Measurements from ENCODE around the gene TNS3. TPM values are rescaled to one million over a fixed set of nuclear protein-coding genes. Genes with fewer than 3 reads are reported as not detected.

Gene TNS3
- total RNA-seq, 4 donors from 2014 or later = 34.6 to 52.5 (median 48.6) TPM

GRCh38 chr7:47475880-47476227 is 106.1 kb downstream of the TNS3 start:
- TF ChIP-seq POLR2AphosphoS5 (IDR thresholded peaks at IDR 0.05) (no peak), CTCF (IDR thresholded peaks at IDR 0.05) (no peak), EP300 (IDR thresholded peaks at IDR 0.05) (no peak), POLR2A (IDR thresholded peaks at IDR 0.05; ENCODE audit: low read depth) (no peak)
- DNase-seq (ENCODE audit: extremely low spot score) = no peak
- no peaks in the 10 kb centered on the region for H3K9me3 ChIP-seq
- over 99% methylated on average over 7 of the region's 7 CpGs for WGBS
- H3K4me3 ChIP-seq = no peak overlapping the region
- no peaks in the 10 kb centered on the region for H3K36me3 ChIP-seq
- intact Hi-C loops (cut with DNase I) = no loop called here
- peak overlapping the region in 2 of 4 donors; percentile 9 to 45 for H3K27ac ChIP-seq (replicated peaks in 1 of 4)
- peaks cover 44 to 51% (median 46%) of the 10 kb centered on the region in 4 donors for H3K4me1 ChIP-seq
- no peaks in the 10 kb centered on the region for H3K27me3 ChIP-seq

GRCh38 chr7:47474937-47475879 is 106.7 kb downstream of the TNS3 start:
- peaks cover 39 to 45% (median 40%) of the 10 kb centered on the region in 4 donors for H3K4me1 ChIP-seq
- H3K27me3 ChIP-seq = no peaks in the 10 kb centered on the region
- no peaks in the 10 kb centered on the region for H3K36me3 ChIP-seq
- TF ChIP-seq EP300 (IDR thresholded peaks at IDR 0.05) (no peak), POLR2A (IDR thresholded peaks at IDR 0.05; ENCODE audit: low read depth) (peak; percentile 9), CTCF (IDR thresholded peaks at IDR 0.05) (peak in 1 of 3 experiments; percentile 6), POLR2AphosphoS5 (IDR thresholded peaks at IDR 0.05) (peak; percentile 71 to 74)
- 77% methylated on average over 16 of the region's 24 CpGs for WGBS
- intact Hi-C loops (cut with DNase I) = no loop called here
- no peak for DNase-seq (ENCODE audit: extremely low spot score)
- no peak overlapping the region for H3K4me3 ChIP-seq
- H3K27ac ChIP-seq (replicated peaks in 1 of 4) = peak overlapping the region in 3 of 4 donors; percentile 29 to 45 (median 37)
- H3K9me3 ChIP-seq = no peaks in the 10 kb centered on the region

GRCh38 chr7:47474211-47474936 is 107.5 kb downstream of the TNS3 start:
- no peaks in the 10 kb centered on the region for H3K27me3 ChIP-seq
- peak overlapping the region in 1 of 4 donors; percentile 29 for H3K27ac ChIP-seq (replicated peaks in 1 of 4)
- WGBS = 94% methylated on average over 2 of the region's 2 CpGs
- no peaks in the 10 kb centered on the region for H3K9me3 ChIP-seq
- no peak overlapping the region for H3K4me3 ChIP-seq
- H3K36me3 ChIP-seq = no peaks in the 10 kb centered on the region
- DNase-seq (ENCODE audit: extremely low spot score) = no peak
- intact Hi-C loops (cut with DNase I) = no loop called here
- peaks cover 32 to 41% (median 35%) of the 10 kb centered on the region in 4 donors for H3K4me1 ChIP-seq
- TF ChIP-seq POLR2A (IDR thresholded peaks at IDR 0.05; ENCODE audit: low read depth) = no peak

- no peak for DNase-seq (ENCODE audit: extremely low spot score)
- no peak for TF ChIP-seq POLR2AphosphoS5 (IDR thresholded peaks at IDR 0.05)
- no peak for TF ChIP-seq CTCF (IDR thresholded peaks at IDR 0.05)
- TF ChIP-seq POLR2A (IDR thresholded peaks at IDR 0.05; ENCODE audit: low read depth) = no peak
- TF ChIP-seq EP300 (IDR thresholded peaks at IDR 0.05) = no peak
Observed at GRCh38 chr7:47473499-47474210, 108.3 kb downstream of the TNS3 start.

More at GRCh38 chr7:47473499-47474210, 108.3 kb downstream of the TNS3 start:
- intact Hi-C loops (cut with DNase I) = no loop called here
- H3K9me3 ChIP-seq = no peaks in the 10 kb centered on the region
- WGBS = 84% methylated on average over 6 of the region's 6 CpGs
- H3K4me3 ChIP-seq = no peak overlapping the region
- no peaks in the 10 kb centered on the region for H3K27me3 ChIP-seq
- H3K4me1 ChIP-seq = peaks cover 25 to 36% (median 30%) of the 10 kb centered on the region in 4 donors
- H3K36me3 ChIP-seq = no peaks in the 10 kb centered on the region
- no peak overlapping the region for H3K27ac ChIP-seq (replicated peaks in 1 of 4)
